Measurements from ENCODE around the gene CAP1. TPM values are rescaled to one million over a fixed set of nuclear protein-coding genes. Genes with fewer than 3 reads are reported as not detected.

Gene CAP1
- total and polyA plus RNA-seq, 3 donors from 2014 or later: 159 to 231 (median 160) TPM

- intact Hi-C loops (cut with DNase I; ENCODE audit: low total_unique reads): no loop called here
- no peak overlapping the region for H3K27ac ChIP-seq
- no peaks in the 10 kb centered on the region for H3K27me3 ChIP-seq
- H3K9me3 ChIP-seq: no peaks in the 10 kb centered on the region
- no peaks in the 10 kb centered on the region for H3K4me1 ChIP-seq
- H3K4me3 ChIP-seq: no peak overlapping the region
- no peaks in the 10 kb centered on the region for H3K36me3 ChIP-seq (ENCODE audit: low read depth, missing control alignments)
- DNase-seq: peak; percentile 54
- TF ChIP-seq POLR2A (IDR thresholded peaks at IDR 0.05) (no peak), CTCF (IDR thresholded peaks at IDR 0.05) (no peak)
- WGBS, 2 donors: 43 to 45% methylated on average over 4 of the region's 4 CpGs
Observed at GRCh38 chr1:40020447-40021085, 20.0 kb upstream of the CAP1 start.

- intact Hi-C loops (cut with DNase I; ENCODE audit: low total_unique reads): no loop called here
- Histone ChIP-seq H3K4me3 (no peak overlapping the region), H3K36me3 (ENCODE audit: low read depth, missing control alignments) (no peaks in the 10 kb centered on the region), H3K27ac (no peak overlapping the region), H3K27me3 (no peaks in the 10 kb centered on the region), H3K9me3 (no peaks in the 10 kb centered on the region), H3K4me1 (no peaks in the 10 kb centered on the region)
- TF ChIP-seq CTCF (IDR thresholded peaks at IDR 0.05) (no peak), POLR2A (IDR thresholded peaks at IDR 0.05) (no peak)
- no peak for DNase-seq
- WGBS, 2 donors: 77 to 80% methylated on average over 4 of the region's 4 CpGs
Observed at GRCh38 chr1:40023379-40023944, 17.1 kb upstream of the CAP1 start.

GRCh38 chr1:40024671-40025070 is 15.9 kb upstream of the CAP1 start:
- Histone ChIP-seq H3K36me3 (ENCODE audit: low read depth, missing control alignments) (no peaks in the 10 kb centered on the region), H3K27me3 (no peaks in the 10 kb centered on the region), H3K4me3 (no peak overlapping the region), H3K27ac (no peak overlapping the region), H3K9me3 (no peaks in the 10 kb centered on the region), H3K4me1 (no peaks in the 10 kb centered on the region)
- DNase-seq: no peak
- 83 to 86% methylated on average over 2 of the region's 2 CpGs for WGBS, 2 donors
- no peak for TF ChIP-seq CTCF (IDR thresholded peaks at IDR 0.05)
- no peak for TF ChIP-seq POLR2A (IDR thresholded peaks at IDR 0.05)
- intact Hi-C loops (cut with DNase I; ENCODE audit: low total_unique reads): no loop called here

- Histone ChIP-seq H3K27me3 (no peaks in the 10 kb centered on the region), H3K27ac (no peak overlapping the region), H3K4me3 (no peak overlapping the region), H3K36me3 (ENCODE audit: low read depth, missing control alignments) (no peaks in the 10 kb centered on the region), H3K9me3 (no peaks in the 10 kb centered on the region), H3K4me1 (peaks cover 4% of the 10 kb centered on the region)
- DNase-seq: no peak
- intact Hi-C loops (cut with DNase I; ENCODE audit: low total_unique reads): no loop called here
- TF ChIP-seq CTCF (IDR thresholded peaks at IDR 0.05): no peak
- no peak for TF ChIP-seq POLR2A (IDR thresholded peaks at IDR 0.05)
Observed at GRCh38 chr1:40027647-40028046, 12.9 kb upstream of the CAP1 start.

- Histone ChIP-seq H3K4me3 (no peak overlapping the region), H3K27ac (no peak overlapping the region), H3K9me3 (no peaks in the 10 kb centered on the region), H3K4me1 (peaks cover 4% of the 10 kb centered on the region), H3K27me3 (no peaks in the 10 kb centered on the region), H3K36me3 (ENCODE audit: low read depth, missing control alignments) (no peaks in the 10 kb centered on the region)
- no peak for TF ChIP-seq POLR2A (IDR thresholded peaks at IDR 0.05)
- no peak for TF ChIP-seq CTCF (IDR thresholded peaks at IDR 0.05)
- intact Hi-C loops (cut with DNase I; ENCODE audit: low total_unique reads): no loop called here
- DNase-seq: no peak
- 80 to 89% methylated on average over 3 of the region's 3 CpGs for WGBS, 2 donors
Observed at GRCh38 chr1:40029608-40030007, 10.9 kb upstream of the CAP1 start.

All from testis (tissue), 3 donors.